Measurements from ENCODE around the gene TSEN54. TPM values are rescaled to one million over a fixed set of nuclear protein-coding genes. Genes with fewer than 3 reads are reported as not detected.
A peak's percentile ranks its signal among the peaks of the same experiment; 100 is the strongest.
"Not testable (repeated sequence)": the region's sequence is repeated elsewhere in the genome, so short reads cannot be mapped to it uniquely, and the experiment has no call there.

The TSEN54 gene
- total and polyA plus RNA-seq, 12 donors = 17.9 to 67.8 (median 26.4) TPM

GRCh38 chr17:75516619-75517296 lies 430 bp downstream of the TSEN54 start:
- Histone ChIP-seq H3K9me3 (replicated peaks in 1 of 3) (no peaks in the 10 kb centered on the region), H3K27me3 (no peaks in the 10 kb centered on the region), H3K4me1 (replicated peaks in 1 of 2) (peaks cover 22 to 39% of the 10 kb centered on the region in 2 donors), H3K4me3 (peak overlapping the region; percentile 40 to 94 (median 75)), H3K27ac (peak overlapping the region in 1 of 5 donors; percentile 93), H3K36me3 (replicated peaks in 1 of 2) (peaks cover 0 to 22% of the 10 kb centered on the region in 2 donors)
- intact Hi-C loops (cut with DNase I) = loop anchor here (5.0 to 10.0 kb wide), 2 partner anchors 89 to 192 kb away; no protein-coding TSS in a partner anchor
- DNase-seq = peak in 4 of 7 donors; percentile 43 to 52 (median 47)
- 0% methylated on average over 5 to 64 of the region's 65 CpGs for WGBS, 4 donors
- TF ChIP-seq POLR2A (IDR thresholded peaks at IDR 0.05) = no peak
- TF ChIP-seq CTCF (IDR thresholded peaks at IDR 0.05) = no peak

DNA sequence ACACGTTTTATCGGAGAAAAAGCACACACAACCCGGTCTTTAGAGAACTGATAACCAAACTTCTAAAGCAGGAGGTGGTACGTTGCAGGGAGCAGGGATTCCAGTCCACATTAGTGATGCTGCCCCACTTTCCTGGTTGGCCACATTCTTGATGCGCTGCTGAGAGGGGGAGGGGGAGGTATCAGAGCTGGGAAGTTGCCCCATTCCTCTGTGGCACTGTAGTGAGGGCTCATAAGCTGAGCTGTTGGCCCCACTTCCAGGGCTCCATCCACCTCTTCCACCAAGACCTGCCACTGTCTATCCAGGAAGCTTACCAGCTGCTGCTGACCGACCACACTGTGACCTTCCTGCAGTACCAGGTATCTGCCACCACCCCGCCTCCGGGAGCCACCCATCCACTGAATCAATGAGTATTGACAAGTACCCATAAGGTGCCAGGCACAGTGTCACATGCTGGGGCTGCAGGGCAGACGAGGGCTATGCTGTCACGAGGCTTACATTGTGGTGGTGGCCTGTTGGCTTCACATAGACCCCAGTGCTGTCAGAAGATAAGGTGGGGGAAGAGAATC lies 1.1 kb downstream of the TSEN54 start:
- no peaks in the 10 kb centered on the region for H3K27me3 ChIP-seq
- no peak overlapping the region for H3K27ac ChIP-seq
- intact Hi-C loops (cut with DNase I) = loop anchor here (5.0 to 10.0 kb wide), 2 partner anchors 90 to 193 kb away; no protein-coding TSS in a partner anchor
- H3K36me3 ChIP-seq (replicated peaks in 1 of 2) = peaks cover 0 to 28% of the 10 kb centered on the region in 2 donors
- peak overlapping the region; percentile 40 to 94 (median 75) for H3K4me3 ChIP-seq
- WGBS, 4 donors = 31 to 42% (median 39%) methylated on average over 8 to 10 of the region's 10 CpGs
- H3K9me3 ChIP-seq (replicated peaks in 1 of 3) = no peaks in the 10 kb centered on the region
- peak in 2 of 7 donors; percentile 32 to 49 for DNase-seq
- H3K4me1 ChIP-seq (replicated peaks in 1 of 2) = peaks cover 16 to 32% of the 10 kb centered on the region in 2 donors
- TF ChIP-seq CTCF (IDR thresholded peaks at IDR 0.05) = peak in 3 of 6 experiments; percentile 11 to 20 (median 13)
- TF ChIP-seq POLR2A (IDR thresholded peaks at IDR 0.05) = no peak

GRCh38 chr17:75518201-75518600 lies 1.9 kb downstream of the TSEN54 start:
- no peaks in the 10 kb centered on the region for H3K27me3 ChIP-seq
- H3K36me3 ChIP-seq (replicated peaks in 1 of 2) = peaks cover 0 to 28% of the 10 kb centered on the region in 2 donors
- peaks cover 11 to 24% of the 10 kb centered on the region in 2 donors for H3K4me1 ChIP-seq (replicated peaks in 1 of 2)
- TF ChIP-seq POLR2A (IDR thresholded peaks at IDR 0.05) = no peak
- no peak for TF ChIP-seq CTCF (IDR thresholded peaks at IDR 0.05)
- no peak overlapping the region for H3K27ac ChIP-seq
- WGBS, 4 donors = 68 to 84% (median 77%) methylated on average over 3 of the region's 3 CpGs
- no peak overlapping the region for H3K4me3 ChIP-seq
- no peak for DNase-seq
- intact Hi-C loops (cut with DNase I) = loop anchor here (5.0 to 10.0 kb wide), 2 partner anchors 91 to 193 kb away; no protein-coding TSS in a partner anchor
- H3K9me3 ChIP-seq (replicated peaks in 1 of 3) = no peaks in the 10 kb centered on the region

GRCh38 chr17:75518983-75519537 lies 2.7 kb downstream of the TSEN54 start:
- WGBS, 4 donors = 88 to 96% (median 92%) methylated on average over 9 of the region's 9 CpGs
- TF ChIP-seq POLR2A (IDR thresholded peaks at IDR 0.05) = no peak
- no peak for TF ChIP-seq CTCF (IDR thresholded peaks at IDR 0.05)

GRCh38 chr17:75520413-75520812 lies 4.1 kb downstream of the TSEN54 start:
- H3K4me3 ChIP-seq; H3K27ac ChIP-seq; H3K27me3 ChIP-seq; H3K4me1 ChIP-seq (replicated peaks in 1 of 2); DNase-seq; intact Hi-C loops (cut with DNase I); H3K9me3 ChIP-seq (replicated peaks in 1 of 3): not testable (repeated sequence)
- 91 to 93% (median 93%) methylated on average over 8 of the region's 8 CpGs for WGBS, 4 donors
- peaks cover 0 to 28% of the 10 kb centered on the region in 2 donors for H3K36me3 ChIP-seq (replicated peaks in 1 of 2)

More at GRCh38 chr17:75518983-75519537, 2.7 kb downstream of the TSEN54 start:
- H3K27ac ChIP-seq = no peak overlapping the region
- H3K9me3 ChIP-seq (replicated peaks in 1 of 3) = no peaks in the 10 kb centered on the region
- peaks cover 5 to 16% of the 10 kb centered on the region in 2 donors for H3K4me1 ChIP-seq (replicated peaks in 1 of 2)
- H3K27me3 ChIP-seq = no peaks in the 10 kb centered on the region
- intact Hi-C loops (cut with DNase I) = loop anchor here (5.0 to 10.0 kb wide), 2 partner anchors 92 to 194 kb away; no protein-coding TSS in a partner anchor
- no peak for DNase-seq
- peaks cover 0 to 28% of the 10 kb centered on the region in 2 donors for H3K36me3 ChIP-seq (replicated peaks in 1 of 2)
- H3K4me3 ChIP-seq = no peak overlapping the region
